ENCODE data around the gene MORN5.
A peak's percentile ranks its signal among the peaks of the same experiment; 100 is the strongest.

The MORN5 gene

GRCh38 chr9:122151267-122151828 is 8.4 kb upstream of the MORN5 start:
- Mint-ChIP-seq H3K9me3 (ENCODE audit: low read depth) (no peaks in the 10 kb centered on the region), H3K36me3 (peaks cover 3% of the 10 kb centered on the region), H3K27me3 (no peaks in the 10 kb centered on the region)

DNA sequence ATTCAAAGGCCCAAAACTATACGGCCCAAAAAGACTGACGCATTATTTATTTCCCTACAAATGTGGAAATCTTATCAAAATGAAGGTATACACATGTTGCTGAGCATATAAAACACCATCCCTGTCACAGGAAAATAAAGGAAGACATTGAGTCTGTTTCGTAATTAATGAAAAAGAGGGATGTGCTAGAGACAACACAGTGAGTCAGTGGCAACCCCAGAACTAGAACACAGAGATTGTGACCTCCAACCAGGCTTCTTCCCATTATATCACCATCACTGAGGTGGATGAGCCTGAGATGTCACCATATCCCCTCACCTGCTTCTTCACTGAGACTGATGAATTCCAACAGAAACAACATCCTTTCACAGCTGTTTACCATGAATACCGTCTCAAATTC is 3.9 kb upstream of the MORN5 start:
- Mint-ChIP-seq H3K27me3 (no peaks in the 10 kb centered on the region), H3K36me3 (peaks cover 3% of the 10 kb centered on the region), H3K4me1 (ENCODE audit: low read depth) (peaks cover 54% of the 10 kb centered on the region), H3K4me3 (no peak overlapping the region), H3K27ac (no peak overlapping the region), H3K9me3 (ENCODE audit: low read depth) (no peaks in the 10 kb centered on the region)

More at GRCh38 chr9:122151267-122151828, 8.4 kb upstream of the MORN5 start:
- Mint-ChIP-seq H3K27ac (no peak overlapping the region), H3K4me3 (no peak overlapping the region), H3K4me1 (ENCODE audit: low read depth) (peaks cover 21% of the 10 kb centered on the region)

DNA sequence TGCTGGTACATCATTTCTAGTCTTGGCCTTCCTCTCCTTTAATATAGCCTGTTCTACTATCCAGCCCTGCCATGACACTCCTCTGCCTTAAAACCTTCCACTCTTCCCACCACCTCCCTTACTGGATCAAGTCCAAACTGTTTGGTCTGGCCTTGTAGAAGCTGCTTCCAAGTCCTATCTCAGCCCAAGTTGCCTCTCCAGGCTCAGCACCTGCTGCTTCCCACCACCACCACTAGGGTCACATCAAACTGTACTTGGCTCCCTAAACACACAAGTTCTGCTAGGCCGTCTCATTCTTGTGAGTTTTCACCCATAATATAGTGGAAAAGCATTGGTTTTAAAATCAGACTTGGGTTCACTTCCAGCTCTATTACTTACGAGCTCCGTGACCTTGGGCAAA is 1.5 kb upstream of the MORN5 start:
- Mint-ChIP-seq H3K4me3 (peak overlapping the region; percentile 43), H3K4me1 (ENCODE audit: low read depth) (peaks cover 52% of the 10 kb centered on the region), H3K27ac (no peak overlapping the region)

DNA sequence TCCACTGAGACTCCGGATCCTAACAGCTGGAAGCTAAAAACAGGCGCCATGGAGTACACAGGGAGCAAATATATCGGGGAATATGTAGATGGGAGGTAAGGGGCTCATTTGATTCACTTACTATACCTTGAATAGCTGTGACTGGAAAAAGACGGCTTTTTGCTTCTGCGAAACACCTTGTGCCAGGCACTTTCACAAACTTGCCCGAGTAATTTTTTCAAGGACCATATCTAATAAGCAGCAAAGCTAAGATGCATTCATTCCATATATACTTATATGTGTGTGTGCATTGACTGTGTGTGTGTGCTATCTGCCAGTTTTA is 178 bp downstream of the MORN5 start:
- Mint-ChIP-seq H3K4me3 (peak overlapping the region; percentile 96), H3K27me3 (peaks cover 7% of the 10 kb centered on the region), H3K9me3 (ENCODE audit: low read depth) (peaks cover 6% of the 10 kb centered on the region), H3K4me1 (ENCODE audit: low read depth) (peaks cover 41% of the 10 kb centered on the region), H3K36me3 (peaks cover 4% of the 10 kb centered on the region), H3K27ac (peak overlapping the region; percentile 93)

More for the DNA sequence above, 1.5 kb upstream of the MORN5 start:
- peaks cover 6% of the 10 kb centered on the region for H3K9me3 Mint-ChIP-seq (ENCODE audit: low read depth)
- H3K36me3 Mint-ChIP-seq, result peaks cover 4% of the 10 kb centered on the region
- H3K27me3 Mint-ChIP-seq, result peaks cover 5% of the 10 kb centered on the region

DNA sequence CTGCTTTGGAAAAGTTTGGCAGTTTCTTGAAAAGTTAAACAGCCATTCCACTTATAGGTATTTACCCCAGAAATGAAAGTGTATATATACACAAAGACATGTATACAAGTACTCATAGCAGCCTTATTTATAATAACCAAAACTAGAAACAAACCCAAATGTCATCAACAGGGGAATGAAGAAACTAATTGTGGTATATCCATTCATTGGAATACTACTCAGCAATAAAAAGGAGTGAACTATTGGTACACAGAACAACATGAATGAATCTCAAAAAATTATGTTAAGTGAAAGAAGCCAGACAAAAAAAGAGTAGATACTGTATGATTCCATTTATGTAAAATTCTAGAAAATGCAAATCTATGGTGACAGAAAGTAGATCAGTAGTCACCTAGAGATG is 2.7 kb downstream of the MORN5 start:
- peaks cover 4% of the 10 kb centered on the region for H3K36me3 Mint-ChIP-seq
- no peak overlapping the region for H3K27ac Mint-ChIP-seq
- peaks cover 8% of the 10 kb centered on the region for H3K27me3 Mint-ChIP-seq
- H3K9me3 Mint-ChIP-seq (ENCODE audit: low read depth), result peaks cover 6% of the 10 kb centered on the region
- peaks cover 25% of the 10 kb centered on the region for H3K4me1 Mint-ChIP-seq (ENCODE audit: low read depth)
- H3K4me3 Mint-ChIP-seq, result no peak overlapping the region

DNA sequence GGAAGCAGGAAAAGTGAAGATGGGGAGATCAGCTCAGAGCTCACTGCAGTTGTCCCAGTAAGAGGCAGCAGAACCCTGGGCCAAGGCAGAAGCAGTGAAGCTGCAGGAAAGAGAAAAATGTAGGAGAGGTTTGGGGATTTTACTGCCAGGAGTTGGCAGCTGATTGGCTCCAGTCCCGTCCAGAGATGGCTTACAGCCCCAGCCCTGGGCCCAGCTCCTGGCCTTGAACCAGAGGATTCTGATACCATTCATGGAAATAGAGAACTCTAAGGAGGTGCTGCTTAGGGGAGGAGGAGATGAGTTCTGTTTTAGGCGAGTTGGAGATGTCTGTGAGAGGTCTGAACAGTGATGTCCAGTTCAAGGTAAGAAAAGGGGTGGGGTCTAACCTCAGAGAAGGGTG is 4.6 kb downstream of the MORN5 start:
- Mint-ChIP-seq H3K36me3 (peaks cover 4% of the 10 kb centered on the region), H3K27ac (no peak overlapping the region), H3K27me3 (peaks cover 15% of the 10 kb centered on the region)

DNA sequence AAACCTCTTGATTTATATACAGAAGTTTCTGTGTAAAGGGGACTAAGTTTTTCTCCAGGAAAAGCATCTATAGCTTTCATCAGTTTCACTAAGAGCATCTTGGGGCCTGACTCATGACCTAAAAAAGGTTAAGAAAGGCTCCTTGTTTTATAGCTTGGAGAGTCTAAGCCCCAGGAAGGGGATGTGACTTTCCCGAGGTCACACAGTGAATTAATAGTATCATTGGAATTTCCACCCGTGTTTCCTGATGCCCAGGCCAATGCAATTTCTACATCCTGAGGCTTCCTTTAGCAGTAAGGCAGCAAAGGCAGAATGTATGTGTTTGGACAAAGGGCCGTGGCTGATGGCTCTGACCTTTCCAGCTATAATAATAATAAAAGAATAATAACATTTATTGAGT is 8.6 kb downstream of the MORN5 start:
- no peaks in the 10 kb centered on the region for H3K4me1 Mint-ChIP-seq (ENCODE audit: low read depth)
- H3K27me3 Mint-ChIP-seq, result peaks cover 23% of the 10 kb centered on the region
- H3K36me3 Mint-ChIP-seq, result no peaks in the 10 kb centered on the region
- no peak overlapping the region for H3K27ac Mint-ChIP-seq
- no peaks in the 10 kb centered on the region for H3K9me3 Mint-ChIP-seq (ENCODE audit: low read depth)
- H3K4me3 Mint-ChIP-seq, result no peak overlapping the region

More for the DNA sequence above, 4.6 kb downstream of the MORN5 start:
- Mint-ChIP-seq H3K9me3 (ENCODE audit: low read depth) (peaks cover 6% of the 10 kb centered on the region), H3K4me1 (ENCODE audit: low read depth) (peaks cover 10% of the 10 kb centered on the region), H3K4me3 (no peak overlapping the region)

DNA sequence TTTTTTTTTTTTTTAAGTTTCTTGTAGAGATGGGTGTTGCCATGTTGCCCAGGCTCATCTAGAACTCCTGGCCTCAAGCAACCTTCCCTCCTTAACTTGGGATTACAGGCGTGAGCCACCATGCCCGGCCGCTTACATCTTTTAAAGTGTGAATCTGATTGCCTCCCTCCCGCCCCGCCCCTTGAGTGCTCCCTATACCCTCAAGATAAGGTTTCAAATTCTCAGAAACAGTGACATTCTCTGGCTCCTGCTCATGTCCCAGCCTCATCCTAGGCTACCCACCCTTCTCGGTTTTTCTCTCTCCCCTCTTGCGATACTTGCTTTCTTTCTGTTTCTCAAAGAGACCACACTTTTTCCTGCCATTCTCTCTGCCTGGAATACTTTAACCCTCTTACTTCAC is 12.4 kb downstream of the MORN5 start:
- no peaks in the 10 kb centered on the region for H3K36me3 Mint-ChIP-seq
- H3K4me1 Mint-ChIP-seq (ENCODE audit: low read depth), result no peaks in the 10 kb centered on the region
- no peak overlapping the region for H3K4me3 Mint-ChIP-seq
- no peak overlapping the region for H3K27ac Mint-ChIP-seq
- H3K9me3 Mint-ChIP-seq (ENCODE audit: low read depth), result no peaks in the 10 kb centered on the region
- H3K27me3 Mint-ChIP-seq, result peaks cover 30% of the 10 kb centered on the region

- no peaks in the 10 kb centered on the region for H3K36me3 Mint-ChIP-seq
- no peaks in the 10 kb centered on the region for H3K4me1 Mint-ChIP-seq (ENCODE audit: low read depth)
- peaks cover 23% of the 10 kb centered on the region for H3K27me3 Mint-ChIP-seq
Observed at GRCh38 chr9:122173670-122174069, 14.0 kb downstream of the MORN5 start.

DNA sequence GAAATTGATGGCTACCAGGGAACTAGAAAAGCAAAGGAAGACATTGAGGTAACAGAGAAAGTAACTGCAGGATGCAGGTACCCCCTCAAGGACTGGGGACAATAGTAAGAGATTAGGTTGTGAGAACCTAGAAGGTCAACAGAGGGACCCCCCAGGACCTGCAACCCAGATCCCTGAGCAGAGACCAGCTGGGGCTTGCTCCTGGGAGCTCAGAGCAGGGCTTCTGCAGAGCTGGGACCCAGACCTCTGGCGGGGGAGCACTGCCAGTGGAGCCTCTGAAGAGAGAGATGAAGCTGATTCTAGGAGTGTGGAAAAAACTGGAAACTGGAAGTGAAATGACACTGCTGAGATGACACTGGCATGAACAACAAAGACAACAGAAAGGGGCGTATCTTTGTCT is 17.2 kb downstream of the MORN5 start:
- Mint-ChIP-seq H3K36me3 (no peaks in the 10 kb centered on the region), H3K4me1 (ENCODE audit: low read depth) (no peaks in the 10 kb centered on the region), H3K27me3 (peaks cover 17% of the 10 kb centered on the region), H3K4me3 (no peak overlapping the region), H3K27ac (no peak overlapping the region), H3K9me3 (ENCODE audit: low read depth) (no peaks in the 10 kb centered on the region)

More at GRCh38 chr9:122173670-122174069, 14.0 kb downstream of the MORN5 start:
- Mint-ChIP-seq H3K9me3 (ENCODE audit: low read depth) (no peaks in the 10 kb centered on the region), H3K4me3 (no peak overlapping the region), H3K27ac (no peak overlapping the region)

- no peaks in the 10 kb centered on the region for H3K36me3 Mint-ChIP-seq
- H3K9me3 Mint-ChIP-seq (ENCODE audit: low read depth), result no peaks in the 10 kb centered on the region
- H3K27ac Mint-ChIP-seq, result no peak overlapping the region
- H3K4me3 Mint-ChIP-seq, result no peak overlapping the region
- H3K27me3 Mint-ChIP-seq, result peaks cover 11% of the 10 kb centered on the region
- H3K4me1 Mint-ChIP-seq (ENCODE audit: low read depth), result no peaks in the 10 kb centered on the region
Observed at GRCh38 chr9:122179054-122179689, 19.5 kb downstream of the MORN5 start.

GRCh38 chr9:122179690-122180074 is 20.0 kb downstream of the MORN5 start:
- Mint-ChIP-seq H3K27ac (no peak overlapping the region), H3K9me3 (ENCODE audit: low read depth) (no peaks in the 10 kb centered on the region), H3K4me3 (no peak overlapping the region), H3K4me1 (ENCODE audit: low read depth) (no peaks in the 10 kb centered on the region), H3K36me3 (no peaks in the 10 kb centered on the region), H3K27me3 (peaks cover 11% of the 10 kb centered on the region)

DNA sequence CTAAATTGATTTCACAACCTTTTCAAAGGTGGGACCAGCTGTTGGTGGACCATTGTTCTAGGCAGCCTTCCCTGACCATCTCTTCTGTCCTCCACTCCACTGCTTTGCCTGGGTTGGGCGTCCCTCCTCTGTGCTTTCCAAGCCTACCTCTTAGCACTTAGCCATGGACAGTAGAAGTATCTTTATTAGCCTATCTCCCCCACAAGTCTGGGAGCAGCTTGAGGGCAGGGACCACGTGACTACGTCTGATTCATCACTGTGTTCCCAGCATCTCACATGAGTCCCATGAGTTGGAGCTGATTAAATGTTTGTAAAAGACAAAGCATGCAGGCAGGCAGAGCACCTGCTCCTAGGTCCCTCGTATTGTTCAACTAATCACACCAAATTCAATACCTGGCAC is 20.9 kb downstream of the MORN5 start:
- Mint-ChIP-seq H3K27me3 (peaks cover 11% of the 10 kb centered on the region), H3K36me3 (no peaks in the 10 kb centered on the region), H3K4me1 (ENCODE audit: low read depth) (no peaks in the 10 kb centered on the region), H3K4me3 (no peak overlapping the region), H3K27ac (no peak overlapping the region), H3K9me3 (ENCODE audit: low read depth) (no peaks in the 10 kb centered on the region)

DNA sequence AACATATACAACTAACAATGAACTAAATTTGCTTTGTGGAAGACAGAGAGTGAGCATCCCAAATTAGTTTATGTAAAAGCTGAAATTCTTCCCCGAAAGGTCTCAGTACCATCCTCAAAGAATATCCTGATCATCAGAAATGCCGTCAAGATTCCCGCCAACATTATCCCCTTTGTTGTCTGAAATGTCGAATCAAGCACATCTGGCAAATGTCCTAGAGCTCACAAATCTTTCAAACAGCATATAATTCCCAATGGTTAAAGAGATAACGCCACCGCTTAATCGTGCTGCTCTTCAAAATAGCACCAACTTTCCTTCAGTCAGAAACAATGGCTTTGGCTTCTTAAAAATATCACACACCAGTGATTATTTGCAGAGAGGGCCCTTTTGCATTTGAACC is 23.8 kb downstream of the MORN5 start:
- Mint-ChIP-seq H3K9me3 (ENCODE audit: low read depth) (no peaks in the 10 kb centered on the region), H3K4me3 (no peak overlapping the region), H3K27ac (no peak overlapping the region), H3K4me1 (ENCODE audit: low read depth) (no peaks in the 10 kb centered on the region), H3K36me3 (no peaks in the 10 kb centered on the region), H3K27me3 (peaks cover 7% of the 10 kb centered on the region)

GRCh38 chr9:122184551-122184950 is 24.8 kb downstream of the MORN5 start:
- peaks cover 7% of the 10 kb centered on the region for H3K27me3 Mint-ChIP-seq
- no peaks in the 10 kb centered on the region for H3K36me3 Mint-ChIP-seq
- H3K9me3 Mint-ChIP-seq (ENCODE audit: low read depth), result no peaks in the 10 kb centered on the region
- H3K4me1 Mint-ChIP-seq (ENCODE audit: low read depth), result no peaks in the 10 kb centered on the region
- no peak overlapping the region for H3K4me3 Mint-ChIP-seq
- no peak overlapping the region for H3K27ac Mint-ChIP-seq

GRCh38 chr9:122186301-122186700 is 26.6 kb downstream of the MORN5 start:
- Mint-ChIP-seq H3K9me3 (ENCODE audit: low read depth) (no peaks in the 10 kb centered on the region), H3K27me3 (peaks cover 7% of the 10 kb centered on the region), H3K36me3 (no peaks in the 10 kb centered on the region), H3K4me1 (ENCODE audit: low read depth) (no peaks in the 10 kb centered on the region), H3K27ac (no peak overlapping the region), H3K4me3 (no peak overlapping the region)
